ENCODE measurements around the gene ZNF467.

GRCh38 chr7:149734791-149735075 is 38.7 kb downstream of the ZNF467 start:
- TF ChIP-seq POLR2A (IDR thresholded peaks at IDR 0.05) (no peak), CTCF (IDR thresholded peaks at IDR 0.05) (no peak)

All from testis (tissue), 2 donors.